SU-DHL-6 (cell line): ENCODE results near the gene PINK1.

Source experiments
- CTCF ChIP-seq: fragments of 200-600 bp; sonication (generic); IDR thresholded peaks from one replicate; pipeline ENCODE4 v1.5.1; 2017; ENCODE audit warnings: antibody characterized with exemption, mild to moderate bottlenecking, low read length, moderate library complexity; ENCODE audit not compliant: insufficient read depth, poor library complexity, severe bottlenecking
- EZH2phosphoT487 ChIP-seq: fragments of 200-600 bp; sonication (generic), shearing (Covaris generic); conservative IDR thresholded peaks from 2 replicates; pipeline ENCODE4 v1.6.1; 2018; ENCODE audit warnings: mild to moderate bottlenecking, antibody characterized with exemption, low read length, moderate library complexity, mixed read lengths

- TF ChIP-seq CTCF, result no peak
- TF ChIP-seq EZH2phosphoT487, result no peak
Observed at GRCh38 chr1:20666146-20666545, 32.9 kb downstream of the PINK1 start.
